Activated CD4-positive, alpha-beta T cell treated with anti-CD3 and anti-CD28 coated beads, Interleukin-2, Interleukin-4, amounts not matched to agents 100 ng/mL and 50 ng/mL, durations not matched to agents 16 hours and 8 hours (primary cell): ENCODE data around the gene NYNRIN.
A peak's percentile ranks its signal among the peaks of the same experiment; 100 is the strongest.

Experiments
- DNase-seq: peaks from one replicate; pipeline ENCODE4 v3.0.0-alpha.2; 2020; ENCODE audit warnings: low spot score

The NYNRIN gene

DNA sequence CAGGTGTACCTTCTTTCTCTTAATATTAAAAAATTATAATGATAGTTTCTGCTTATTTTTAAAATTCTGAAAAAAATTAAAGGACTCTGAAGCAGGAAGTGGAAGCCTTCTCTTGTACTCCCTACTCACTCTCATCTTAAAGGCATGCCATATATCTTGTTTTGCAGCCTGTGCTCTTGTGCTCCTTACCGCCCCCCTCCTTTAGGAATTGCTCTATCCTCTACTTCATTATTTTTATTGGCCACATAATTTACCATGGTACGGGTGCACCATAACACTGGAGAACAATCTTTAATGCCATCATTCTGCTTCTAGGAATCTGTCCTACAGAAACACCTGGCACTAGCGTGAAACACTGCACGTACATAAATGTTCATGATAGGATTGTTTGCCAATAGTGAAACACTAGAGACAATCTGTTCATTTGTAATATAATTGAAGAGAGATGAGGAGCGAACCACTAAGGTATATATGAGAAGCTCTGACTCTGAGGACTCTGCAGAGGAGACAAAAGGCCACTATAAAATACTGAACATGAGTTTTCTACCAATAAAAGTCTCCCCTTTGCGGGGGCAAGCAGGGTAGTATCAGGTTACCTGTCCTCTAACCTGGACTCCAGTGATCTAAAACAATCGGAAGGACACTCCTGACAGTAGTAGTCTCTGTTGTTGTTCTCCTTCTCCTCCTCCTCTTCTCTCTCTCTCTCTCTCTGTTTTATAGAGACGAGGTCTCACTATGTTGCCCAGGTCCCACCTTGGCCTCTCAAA lies 6.3 kb upstream of the NYNRIN start:
- no peak for DNase-seq

DNA sequence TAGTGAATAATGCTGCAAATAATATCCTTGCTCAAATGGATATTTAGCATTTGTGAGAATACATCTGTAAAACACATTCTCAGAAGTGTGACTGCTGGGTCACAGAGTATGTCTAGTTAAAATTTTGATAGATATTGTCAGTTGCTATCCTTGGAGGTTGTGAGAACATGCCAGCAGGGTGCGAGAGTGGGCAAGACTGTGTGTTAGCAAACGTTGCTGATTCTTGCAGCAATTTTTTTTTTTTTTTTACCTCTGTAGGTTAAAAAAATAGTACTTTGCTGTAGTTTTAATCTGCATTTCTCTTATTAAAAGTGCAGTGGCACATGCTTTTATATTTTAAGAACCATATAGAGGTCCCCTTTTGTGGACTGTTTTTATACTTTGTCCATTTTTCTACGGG lies 4.5 kb upstream of the NYNRIN start:
- DNase-seq: no peak

- DNase-seq: no peak
These were observed 2.9 kb upstream of the NYNRIN start for GRCh38 chr14:24395609-24396582.

DNA sequence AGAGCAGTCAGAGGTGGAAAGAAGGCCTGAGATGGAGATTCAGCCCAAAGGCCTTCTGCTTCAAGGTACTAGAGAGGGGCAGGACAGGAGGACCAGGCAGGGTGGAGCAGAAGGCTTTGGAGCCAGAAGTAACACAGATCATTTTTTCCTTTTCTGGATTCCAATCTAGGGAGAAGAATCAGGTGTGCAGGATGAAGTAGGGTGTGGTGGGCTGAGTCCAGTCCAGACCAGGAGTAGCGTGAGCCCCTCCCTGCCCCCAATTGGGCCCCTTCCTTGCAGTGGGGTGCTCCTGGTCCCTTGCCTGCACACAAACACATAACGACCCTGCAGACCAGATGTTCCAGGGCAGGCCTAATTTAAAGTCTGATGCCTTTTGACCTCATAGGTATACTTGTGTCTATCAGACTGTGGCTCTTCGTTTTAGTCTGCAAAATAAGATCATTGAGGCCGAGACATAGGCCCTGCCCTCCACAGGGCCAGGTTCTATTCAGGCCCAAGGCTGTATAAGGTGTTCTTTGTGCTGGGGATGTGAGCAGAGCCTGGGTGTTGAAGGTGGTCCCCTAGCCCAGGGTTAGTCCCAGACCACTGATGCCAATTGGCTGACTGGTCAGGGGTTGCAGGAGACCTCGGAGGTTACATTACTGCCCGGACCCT lies 1.0 kb upstream of the NYNRIN start:
- DNase-seq: no peak

DNA sequence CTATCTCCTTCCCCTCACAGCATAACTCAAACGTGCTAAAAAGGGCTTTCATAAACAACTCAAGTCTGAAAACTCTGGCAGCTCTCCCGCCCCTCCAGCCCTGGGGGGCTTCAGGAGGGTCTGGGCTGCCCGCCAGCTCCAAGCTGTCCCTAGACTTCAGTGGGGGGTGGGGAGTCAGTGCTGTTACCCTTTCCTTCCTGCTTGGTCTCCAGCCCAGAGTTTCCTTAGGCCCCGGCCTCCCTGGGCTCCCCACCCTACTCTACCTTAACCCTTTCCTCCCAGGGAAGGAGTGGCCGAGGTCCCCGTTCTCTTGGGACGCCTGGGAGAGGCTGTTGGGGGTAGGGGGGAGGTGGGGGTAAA lies 530 bp upstream of the NYNRIN start:
- no peak for DNase-seq

DNA sequence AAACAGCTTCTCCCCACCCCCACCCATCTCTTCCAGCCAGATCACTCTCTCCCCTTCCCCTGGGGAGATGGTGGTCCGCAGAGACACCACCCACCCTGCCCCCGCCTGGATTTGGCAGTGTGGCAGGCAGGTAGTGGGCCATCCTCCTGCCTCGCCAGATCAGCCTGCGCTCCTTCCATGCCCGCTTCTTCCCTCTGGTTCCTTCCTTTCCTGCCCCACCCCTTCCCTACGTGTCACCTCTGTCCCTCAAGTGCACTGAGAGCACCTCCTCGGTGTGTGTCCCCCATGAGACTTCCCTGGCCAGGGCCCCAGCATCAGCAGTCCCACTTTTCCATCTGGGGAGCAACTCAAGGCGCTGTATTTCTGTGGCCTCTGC lies 632 bp downstream of the NYNRIN start:
- DNase-seq: no peak

- DNase-seq: no peak
These were observed 1.4 kb downstream of the NYNRIN start for GRCh38 chr14:24399999-24400718.

GRCh38 chr14:24401810-24402702 lies 3.3 kb downstream of the NYNRIN start:
- no peak for DNase-seq

GRCh38 chr14:24403294-24403998 lies 4.6 kb downstream of the NYNRIN start:
- no peak for DNase-seq

DNA sequence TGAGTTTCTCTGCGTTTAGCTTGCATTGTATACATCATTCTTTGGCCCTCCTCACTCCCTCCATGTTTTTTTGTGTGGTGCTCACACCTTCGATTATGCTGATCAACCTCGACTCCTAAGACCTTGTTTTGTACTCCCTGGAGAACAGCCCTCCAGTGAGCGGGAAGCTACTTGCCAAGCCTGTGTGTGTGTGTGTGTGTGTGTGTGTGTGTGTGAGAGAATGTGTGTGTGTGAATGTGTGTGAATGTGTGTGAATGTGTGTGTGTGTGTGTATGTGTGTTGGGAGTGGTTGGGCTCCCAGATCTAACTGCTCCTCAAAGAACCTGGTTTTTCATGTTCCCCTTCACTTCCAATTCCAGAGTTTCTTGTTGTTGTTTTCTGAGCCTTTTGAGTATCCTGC lies 6.0 kb downstream of the NYNRIN start:
- no peak for DNase-seq

- DNase-seq: no peak
These were observed 7.6 kb downstream of the NYNRIN start for GRCh38 chr14:24406416-24406815.

DNA sequence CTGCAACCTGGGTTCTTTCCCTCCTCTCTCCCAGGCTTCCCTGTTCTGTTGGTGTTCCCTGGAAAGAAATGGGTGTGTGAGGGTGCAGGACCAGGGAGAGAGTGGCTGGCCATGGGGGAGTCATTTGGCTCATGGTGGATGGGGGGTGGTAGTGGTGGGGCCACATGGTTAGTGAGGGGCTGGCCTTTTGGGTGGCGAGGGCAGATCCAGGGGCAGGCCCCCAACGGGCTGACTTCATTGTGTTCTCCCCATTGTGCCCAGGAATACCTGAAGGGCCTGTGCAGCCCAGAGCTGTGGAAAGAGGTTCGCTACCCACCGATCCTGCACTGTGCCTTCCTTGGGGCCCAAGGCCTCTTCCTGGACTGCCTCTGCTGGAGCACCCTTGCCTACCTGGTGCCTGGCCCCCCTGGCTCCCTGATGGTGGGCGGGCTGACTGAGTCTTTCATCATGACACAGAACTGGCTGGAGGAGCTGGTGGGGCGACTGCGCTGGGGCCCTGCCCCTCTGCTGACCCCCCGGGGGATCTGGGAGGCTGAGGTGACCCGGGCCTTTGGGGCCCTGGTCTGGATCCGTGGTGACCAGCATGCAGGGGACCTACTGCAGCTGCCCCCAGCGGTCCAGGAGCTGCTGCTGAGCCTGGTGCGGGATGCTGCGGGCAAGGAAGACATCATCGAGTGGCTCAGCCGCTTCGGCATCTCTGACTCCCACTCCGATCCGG lies 9.0 kb downstream of the NYNRIN start:
- DNase-seq: no peak

DNA sequence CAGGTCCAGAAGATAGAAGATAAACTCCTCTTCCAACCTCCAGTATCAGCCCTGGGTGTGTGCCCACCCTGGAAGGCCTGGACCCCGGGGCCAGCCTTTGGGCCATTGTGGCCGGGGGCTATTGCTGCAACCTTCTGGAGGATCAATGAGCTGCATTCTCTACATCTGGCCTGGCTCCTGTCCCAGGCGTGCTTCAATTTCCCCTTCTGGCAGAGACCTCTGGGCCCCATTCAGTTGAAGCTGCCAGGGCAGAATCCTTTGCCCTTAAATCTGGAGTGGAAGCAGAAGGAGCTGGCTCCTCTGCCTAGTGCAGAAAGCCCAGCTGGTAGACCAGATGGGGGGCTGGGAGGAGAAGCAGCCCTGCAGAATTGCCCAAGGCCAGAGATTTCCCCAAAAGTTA lies 10.0 kb downstream of the NYNRIN start:
- DNase-seq: no peak

DNA sequence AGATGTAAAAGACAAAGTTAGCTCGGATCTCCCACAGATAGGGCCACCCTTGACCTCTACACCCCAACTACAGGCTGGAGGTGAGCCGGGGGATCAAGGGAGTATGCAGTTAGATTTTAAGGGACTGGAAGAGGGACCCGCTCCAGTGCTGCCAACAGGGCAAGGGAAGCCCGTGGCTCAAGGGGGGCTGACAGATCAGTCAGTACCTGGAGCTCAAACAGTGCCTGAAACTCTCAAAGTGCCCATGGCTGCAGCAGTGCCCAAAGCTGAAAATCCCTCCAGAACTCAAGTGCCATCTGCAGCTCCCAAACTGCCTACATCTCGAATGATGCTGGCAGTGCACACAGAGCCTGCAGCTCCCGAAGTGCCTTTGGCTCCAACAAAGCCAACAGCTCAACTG lies 10.4 kb downstream of the NYNRIN start:
- DNase-seq: no peak

GRCh38 chr14:24409956-24410355 lies 11.2 kb downstream of the NYNRIN start:
- no peak for DNase-seq

DNA sequence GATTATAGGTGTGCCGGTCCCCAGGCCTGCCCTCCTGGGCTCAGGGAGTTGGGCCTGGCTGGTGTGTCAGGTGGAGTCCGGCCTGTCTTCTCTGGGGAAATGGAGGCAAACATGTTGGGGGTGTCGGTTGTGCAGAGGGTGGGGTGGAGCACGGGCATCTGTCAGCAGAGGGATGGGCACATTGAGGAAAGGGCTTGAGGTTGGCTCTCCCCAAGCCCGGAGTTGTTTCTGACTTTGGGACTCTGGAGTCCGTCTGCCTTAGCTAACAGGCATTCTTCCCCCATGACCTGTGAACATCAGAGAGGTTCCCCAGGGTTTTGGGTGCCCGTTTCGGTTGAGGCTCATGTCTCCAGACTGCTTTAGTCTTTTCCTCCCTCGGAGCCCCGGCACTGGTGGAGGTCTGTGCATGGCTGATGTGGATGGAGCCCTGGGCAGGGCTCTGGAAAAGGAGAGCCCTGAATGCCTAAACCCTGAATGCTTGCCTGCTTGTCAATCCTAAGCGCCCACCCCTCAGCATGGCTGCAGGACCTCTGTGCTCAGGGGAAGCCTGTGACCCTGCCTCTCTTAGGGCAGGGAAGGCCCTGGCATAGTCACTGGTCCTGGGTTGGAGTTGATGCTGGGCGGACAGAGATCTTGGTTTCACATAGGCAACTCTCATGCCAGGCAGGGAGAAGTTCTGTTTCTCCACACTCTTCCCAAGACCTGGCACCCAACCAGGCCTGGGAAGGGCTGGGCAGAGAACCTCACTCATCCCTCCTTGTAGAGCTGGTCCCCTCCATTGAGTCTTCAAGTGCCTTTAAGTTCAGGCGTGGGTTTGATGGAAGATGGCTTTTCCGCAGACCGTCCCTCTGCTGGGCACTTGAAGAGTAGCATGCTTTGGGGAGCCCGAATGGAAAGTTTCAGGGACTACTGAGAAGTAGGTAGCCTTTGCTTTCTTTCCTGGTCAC lies 12.9 kb downstream of the NYNRIN start:
- peak; percentile 33 for DNase-seq

GRCh38 chr14:24414077-24414476 lies 15.3 kb downstream of the NYNRIN start:
- no peak for DNase-seq

DNA sequence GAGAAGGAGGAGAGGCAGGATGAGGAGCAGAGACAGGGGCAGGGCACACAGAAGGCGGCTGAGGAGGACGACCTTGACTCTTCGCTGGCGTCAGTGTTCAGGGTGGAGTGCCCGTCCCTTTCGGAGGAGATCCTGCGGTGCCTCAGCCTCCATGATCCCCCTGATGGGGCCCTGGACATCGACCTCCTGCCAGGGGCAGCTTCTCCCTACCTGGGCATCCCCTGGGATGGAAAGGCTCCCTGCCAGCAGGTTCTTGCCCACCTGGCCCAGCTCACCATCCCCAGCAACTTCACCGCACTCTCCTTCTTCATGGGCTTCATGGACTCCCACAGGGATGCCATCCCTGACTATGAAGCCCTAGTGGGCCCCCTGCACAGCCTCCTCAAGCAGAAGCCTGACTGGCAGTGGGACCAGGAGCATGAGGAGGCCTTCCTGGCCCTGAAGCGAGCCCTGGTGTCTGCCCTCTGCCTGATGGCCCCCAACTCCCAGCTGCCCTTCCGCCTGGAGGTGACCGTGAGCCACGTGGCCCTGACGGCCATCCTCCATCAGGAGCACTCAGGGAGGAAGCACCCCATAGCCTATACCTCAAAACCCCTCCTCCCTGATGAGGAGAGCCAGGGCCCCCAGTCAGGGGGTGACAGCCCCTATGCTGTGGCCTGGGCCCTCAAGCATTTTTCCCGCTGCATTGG lies 16.1 kb downstream of the NYNRIN start:
- DNase-seq: no peak
